ENCODE measurements around the gene TMEM59L. TPM values are rescaled to one million over a fixed set of nuclear protein-coding genes. Genes with fewer than 3 reads are reported as not detected.

TMEM59L gene
- total and polyA plus RNA-seq, 9 of the 15 experiments (the other 6 are each of a cell fraction or from before 2014, with no cell fraction given), result 0.37 TPM; not detected in 8

DNA sequence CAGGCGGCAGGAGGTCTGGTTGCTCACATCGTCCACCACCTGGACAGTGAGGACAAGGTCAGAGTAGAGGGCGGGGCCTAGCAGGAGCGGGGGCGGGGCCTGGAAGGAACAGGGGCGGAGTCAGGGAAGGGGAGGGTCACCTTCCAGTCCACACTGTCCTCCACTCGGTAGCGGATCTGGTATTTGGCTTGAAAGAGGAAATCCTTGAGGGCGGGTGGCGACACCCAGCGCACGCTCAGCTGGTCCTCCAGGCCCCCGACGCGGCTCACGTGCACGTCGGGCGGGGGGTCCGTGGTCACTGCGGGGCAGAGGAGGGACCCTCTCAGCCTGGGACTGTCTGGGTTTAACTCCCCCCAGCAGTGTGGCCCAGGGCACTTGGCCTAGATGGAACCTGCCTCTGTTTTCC, 15.9 kb upstream of the TMEM59L start (continued):
- TF ChIP-seq XRCC5 (IDR thresholded peaks at IDR 0.05; ENCODE audit: low read depth, low read length) (no peak), RBM34 (IDR thresholded peaks at IDR 0.05; ENCODE audit: borderline replicate concordance, insufficient read depth, low read length) (no peak), ZNF274 (IDR thresholded peaks at IDR 0.05; ENCODE audit: borderline replicate concordance, low read depth, low read length) (no peak), DDX20 (tag; IDR thresholded peaks at IDR 0.05; ENCODE audit: low read depth) (no peak), PCBP1 (IDR thresholded peaks at IDR 0.05; ENCODE audit: low read depth, low read length, poor library complexity, severe bottlenecking) (no peak), ILK (tag; IDR thresholded peaks at IDR 0.05; ENCODE audit: borderline replicate concordance, low read depth) (no peak), TEAD2 (tag; IDR thresholded peaks at IDR 0.05) (no peak), ZNF316 (IDR thresholded peaks at IDR 0.05) (no peak), RFX5 (IDR thresholded peaks at IDR 0.05; ENCODE audit: low read depth, low read length) (no peak), CBX5 (IDR thresholded peaks at IDR 0.05; ENCODE audit: borderline replicate concordance, low read depth) (no peak), KDM1A (IDR thresholded peaks at IDR 0.05) (no peak), NR4A1 (CRISPR knock-in tag; IDR thresholded peaks at IDR 0.05) (no peak), NR4A1 (tag; IDR thresholded peaks at IDR 0.05) (no peak), ZSCAN29 (IDR thresholded peaks at IDR 0.05) (peak; percentile 92), HNRNPL (IDR thresholded peaks at IDR 0.05; ENCODE audit: low read depth, low read length) (no peak), SUPT5H (IDR thresholded peaks at IDR 0.05) (no peak), YBX1 (IDR thresholded peaks at IDR 0.05) (no peak), EGR1 (conservative IDR thresholded peaks at IDR 0.05) (peak; percentile 48), ARNT (IDR thresholded peaks at IDR 0.05) (no peak), POLR2H (tag; IDR thresholded peaks at IDR 0.05; ENCODE audit: low read depth) (no peak), MYNN (IDR thresholded peaks at IDR 0.05) (no peak), MYNN (CRISPR knock-in tag; IDR thresholded peaks at IDR 0.05) (no peak), DPF2 (IDR thresholded peaks at IDR 0.05) (no peak), GATAD2B (IDR thresholded peaks at IDR 0.05; ENCODE audit: borderline replicate concordance) (no peak; the same call in 1 of the 2 replicates), ZNF699 (CRISPR knock-in tag; IDR thresholded peaks at IDR 0.05; ENCODE audit: insufficient replicate concordance) (no peak)
- TF ChIP-seq, protein P1, sequence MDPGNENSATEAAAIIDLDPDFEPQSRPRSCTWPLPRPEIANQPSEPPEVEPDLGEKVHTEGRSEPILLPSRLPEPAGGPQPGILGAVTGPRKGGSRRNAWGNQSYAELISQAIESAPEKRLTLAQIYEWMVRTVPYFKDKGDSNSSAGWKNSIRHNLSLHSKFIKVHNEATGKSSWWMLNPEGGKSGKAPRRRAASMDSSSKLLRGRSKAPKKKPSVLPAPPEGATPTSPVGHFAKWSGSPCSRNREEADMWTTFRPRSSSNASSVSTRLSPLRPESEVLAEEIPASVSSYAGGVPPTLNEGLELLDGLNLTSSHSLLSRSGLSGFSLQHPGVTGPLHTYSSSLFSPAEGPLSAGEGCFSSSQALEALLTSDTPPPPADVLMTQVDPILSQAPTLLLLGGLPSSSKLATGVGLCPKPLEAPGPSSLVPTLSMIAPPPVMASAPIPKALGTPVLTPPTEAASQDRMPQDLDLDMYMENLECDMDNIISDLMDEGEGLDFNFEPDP (CRISPR knock-in tag; IDR thresholded peaks at IDR 0.05), result no peak
- TF ChIP-seq, protein P2, sequence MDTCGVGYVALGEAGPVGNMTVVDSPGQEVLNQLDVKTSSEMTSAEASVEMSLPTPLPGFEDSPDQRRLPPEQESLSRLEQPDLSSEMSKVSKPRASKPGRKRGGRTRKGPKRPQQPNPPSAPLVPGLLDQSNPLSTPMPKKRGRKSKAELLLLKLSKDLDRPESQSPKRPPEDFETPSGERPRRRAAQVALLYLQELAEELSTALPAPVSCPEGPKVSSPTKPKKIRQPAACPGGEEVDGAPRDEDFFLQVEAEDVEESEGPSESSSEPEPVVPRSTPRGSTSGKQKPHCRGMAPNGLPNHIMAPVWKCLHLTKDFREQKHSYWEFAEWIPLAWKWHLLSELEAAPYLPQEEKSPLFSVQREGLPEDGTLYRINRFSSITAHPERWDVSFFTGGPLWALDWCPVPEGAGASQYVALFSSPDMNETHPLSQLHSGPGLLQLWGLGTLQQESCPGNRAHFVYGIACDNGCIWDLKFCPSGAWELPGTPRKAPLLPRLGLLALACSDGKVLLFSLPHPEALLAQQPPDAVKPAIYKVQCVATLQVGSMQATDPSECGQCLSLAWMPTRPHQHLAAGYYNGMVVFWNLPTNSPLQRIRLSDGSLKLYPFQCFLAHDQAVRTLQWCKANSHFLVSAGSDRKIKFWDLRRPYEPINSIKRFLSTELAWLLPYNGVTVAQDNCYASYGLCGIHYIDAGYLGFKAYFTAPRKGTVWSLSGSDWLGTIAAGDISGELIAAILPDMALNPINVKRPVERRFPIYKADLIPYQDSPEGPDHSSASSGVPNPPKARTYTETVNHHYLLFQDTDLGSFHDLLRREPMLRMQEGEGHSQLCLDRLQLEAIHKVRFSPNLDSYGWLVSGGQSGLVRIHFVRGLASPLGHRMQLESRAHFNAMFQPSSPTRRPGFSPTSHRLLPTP (IDR thresholded peaks at IDR 0.05; ENCODE audit: borderline replicate concordance, extremely low read depth, insufficient read length), result no peak
- TF ChIP-seq, protein P3, sequence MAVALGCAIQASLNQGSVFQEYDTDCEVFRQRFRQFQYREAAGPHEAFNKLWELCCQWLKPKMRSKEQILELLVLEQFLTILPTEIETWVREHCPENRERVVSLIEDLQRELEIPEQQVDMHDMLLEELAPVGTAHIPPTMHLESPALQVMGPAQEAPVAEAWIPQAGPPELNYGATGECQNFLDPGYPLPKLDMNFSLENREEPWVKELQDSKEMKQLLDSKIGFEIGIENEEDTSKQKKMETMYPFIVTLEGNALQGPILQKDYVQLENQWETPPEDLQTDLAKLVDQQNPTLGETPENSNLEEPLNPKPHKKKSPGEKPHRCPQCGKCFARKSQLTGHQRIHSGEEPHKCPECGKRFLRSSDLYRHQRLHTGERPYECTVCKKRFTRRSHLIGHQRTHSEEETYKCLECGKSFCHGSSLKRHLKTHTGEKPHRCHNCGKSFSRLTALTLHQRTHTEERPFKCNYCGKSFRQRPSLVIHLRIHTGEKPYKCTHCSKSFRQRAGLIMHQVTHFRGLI (CRISPR knock-in tag; IDR thresholded peaks at IDR 0.05), result no peak
